GM13976 (cell line): ENCODE measurements around the gene CES4A.
"Not testable (repeated sequence)": the region's sequence is repeated elsewhere in the genome, so short reads cannot be mapped to it uniquely, and the experiment has no call there.

Experiments
- DNase-seq: peaks from one replicate; pipeline ENCODE4 v3.0.0; 2012; ENCODE audit warnings: low spot score
- CTCF ChIP-seq: IDR thresholded peaks from 2 replicates; pipeline ENCODE4 v1.5.1; 2012; ENCODE audit warnings: borderline replicate concordance, mild to moderate bottlenecking; ENCODE audit not compliant: insufficient read depth; ENCODE audit errors: extremely low read depth, missing control alignments, control extremely low read depth
- in situ Hi-C: fragments of 300-500 bp; cut with MboI; formaldehyde crosslinking; loops from one replicate; pipeline ENCODE4 v1.12.0; 2022; ENCODE audit warnings: low sequenced_read_pairs, mixed read lengths, inconsistent platforms; ENCODE audit not compliant: unreplicated experiment

The CES4A gene

GRCh38 chr16:67035364-67035763 lies 47.0 kb downstream of the CES4A start:
- no peak for TF ChIP-seq CTCF
- no peak for DNase-seq
- in situ Hi-C loops = no loop called here

DNA sequence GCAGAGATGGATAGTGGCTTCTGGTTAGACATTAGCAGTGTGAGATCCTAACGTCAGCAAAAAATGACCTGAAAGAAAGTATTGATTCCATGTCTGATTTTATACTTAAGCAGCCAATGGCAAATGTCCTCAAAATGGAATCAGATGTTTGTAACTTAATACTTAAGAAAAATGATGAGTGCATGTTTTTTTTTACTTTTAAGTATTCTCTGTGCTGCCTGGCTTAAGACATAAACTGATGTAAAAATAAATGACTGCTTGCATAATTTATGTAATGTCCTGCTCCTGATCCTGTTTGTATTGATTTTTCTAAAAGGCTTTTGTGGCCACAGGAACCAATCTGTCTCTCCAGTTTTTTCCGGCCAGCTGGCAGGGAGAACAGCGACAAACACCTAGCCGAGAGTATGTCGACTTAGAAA lies 47.9 kb downstream of the CES4A start:
- no peak for DNase-seq
- in situ Hi-C loops = no loop called here
- TF ChIP-seq CTCF = no peak

- no peak for DNase-seq
- no peak for TF ChIP-seq CTCF
- in situ Hi-C loops = no loop called here
Measured at GRCh38 chr16:67039260-67040020, 51.1 kb downstream of the CES4A start.

DNA sequence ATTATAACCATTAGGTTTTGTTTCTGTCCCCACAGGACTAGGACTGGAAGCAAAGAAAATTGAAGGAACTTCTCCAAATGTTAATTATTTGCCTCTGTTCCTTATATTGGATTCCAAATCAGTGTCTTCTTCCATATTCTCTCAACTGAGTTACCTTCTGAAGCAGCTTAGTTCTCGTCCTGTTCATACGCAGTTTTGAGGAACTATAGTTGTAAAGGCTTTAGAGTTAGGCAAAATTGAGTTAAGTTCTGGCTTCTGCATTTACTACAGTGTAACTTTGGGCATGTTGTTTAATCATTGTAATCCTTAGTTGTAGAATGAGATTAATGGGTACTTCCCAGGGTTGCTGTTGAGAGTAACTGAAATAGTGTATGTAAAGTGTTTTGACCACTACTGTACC lies 51.8 kb downstream of the CES4A start:
- no peak for TF ChIP-seq CTCF
- in situ Hi-C loops = no loop called here
- DNase-seq = no peak

DNA sequence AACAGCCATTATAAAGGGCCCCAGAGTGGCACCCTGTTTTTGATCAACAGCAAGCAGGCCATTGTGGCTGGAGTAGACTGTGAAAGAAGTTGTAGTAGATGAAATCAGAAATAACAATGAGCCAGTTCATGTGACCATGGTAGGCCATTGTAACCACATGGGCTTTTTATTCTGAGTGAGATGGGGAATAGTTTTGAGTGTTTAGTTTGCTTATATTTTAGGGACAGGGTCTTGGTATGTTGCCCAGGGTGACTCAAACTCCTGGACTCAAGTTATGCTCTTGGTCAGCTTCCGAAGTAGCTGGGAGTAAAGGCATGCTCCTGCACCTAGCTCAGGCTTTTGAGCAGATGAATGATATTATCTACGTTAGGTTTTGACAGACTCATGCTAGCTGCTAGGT lies 52.5 kb downstream of the CES4A start:
- no peak for TF ChIP-seq CTCF
- DNase-seq = no peak
- in situ Hi-C loops = no loop called here

DNA sequence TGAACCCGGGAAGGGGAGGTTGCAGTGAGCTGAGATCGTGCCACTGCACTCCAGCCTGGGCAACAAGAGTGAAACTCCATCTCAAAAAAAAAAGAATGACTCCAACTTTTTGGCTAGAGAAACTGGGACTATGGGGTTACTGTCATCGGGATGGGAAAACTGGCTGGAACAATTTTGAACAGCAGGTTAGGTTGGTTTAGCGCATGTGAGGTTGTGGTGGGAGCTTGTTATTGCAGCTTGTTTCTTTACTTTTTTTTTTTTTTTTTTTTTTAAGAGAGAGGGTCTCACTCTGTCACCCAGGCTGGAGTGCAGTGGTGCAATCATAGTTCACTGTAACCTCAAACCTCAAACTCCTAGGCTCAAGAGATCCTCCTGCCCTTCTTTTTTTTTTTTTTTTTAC lies 53.1 kb downstream of the CES4A start:
- in situ Hi-C loops, DNase-seq: not testable (repeated sequence)

DNA sequence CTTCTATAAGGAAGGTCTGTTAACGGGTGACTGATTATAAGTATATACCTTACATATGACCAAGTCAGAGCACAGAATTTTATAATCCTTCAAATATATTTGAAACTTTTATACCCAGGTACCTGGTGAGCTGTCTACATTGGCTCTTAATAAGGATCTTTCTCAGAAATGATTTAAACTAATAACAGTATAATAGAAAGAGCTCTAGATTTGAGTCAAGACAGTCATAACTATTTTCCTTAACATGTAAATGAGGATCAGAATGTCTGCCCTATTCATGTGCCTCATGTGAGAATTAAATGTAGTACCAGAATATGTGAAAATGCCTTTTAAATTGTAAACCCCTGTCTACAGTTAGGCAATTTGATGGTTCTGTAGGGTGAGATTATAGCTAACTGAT lies 55.0 kb downstream of the CES4A start:
- no peak for TF ChIP-seq CTCF
- no peak for DNase-seq
- in situ Hi-C loops = no loop called here
